ENCODE data around the gene ATG101.

The ATG101 gene

DNA sequence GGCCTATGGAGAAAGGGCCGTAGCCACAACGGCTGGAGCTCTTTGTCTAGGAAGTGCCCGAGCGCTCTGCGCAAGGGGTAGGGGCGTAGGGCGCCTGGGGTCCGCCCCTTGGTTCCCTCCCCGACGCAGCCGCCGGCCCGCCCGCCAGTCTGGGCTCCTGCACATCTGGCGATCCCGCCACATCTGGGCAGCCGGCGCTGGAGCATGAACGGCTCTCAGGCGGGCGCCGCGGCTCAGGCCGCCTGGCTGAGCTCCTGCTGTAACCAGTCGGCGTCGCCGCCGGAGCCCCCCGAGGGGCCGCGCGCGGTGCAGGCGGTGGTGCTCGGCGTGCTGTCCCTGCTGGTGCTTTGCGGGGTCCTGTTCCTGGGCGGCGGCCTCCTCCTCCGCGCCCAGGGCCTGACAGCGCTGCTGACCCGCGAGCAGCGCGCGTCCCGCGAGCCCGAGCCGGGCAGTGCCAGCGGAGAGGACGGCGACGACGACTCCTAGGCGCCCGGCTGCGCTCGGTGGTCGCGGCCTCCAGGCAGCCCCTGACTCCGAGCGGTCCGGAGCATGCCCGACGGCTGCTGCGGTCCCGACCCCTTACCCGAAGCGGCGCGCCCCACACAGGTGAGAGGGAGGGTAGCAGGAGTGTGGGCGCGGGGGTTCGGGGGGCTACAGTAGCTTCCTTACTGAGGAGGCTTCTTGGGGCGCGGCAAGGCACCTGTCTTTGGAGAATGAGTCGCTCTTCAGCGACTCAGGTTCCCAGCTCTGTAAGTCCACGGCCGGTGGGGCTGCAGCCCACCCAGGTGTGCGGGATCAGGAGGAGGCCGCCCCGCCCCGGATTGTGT lies 10.0 kb downstream of the ATG101 start, which contains the start of gene SMIM41:
SMIM41 (plus strand) TSS at position 129 of the 827 bp plus-strand sequence; CDS start at position 205, 76 bp downstream.
- DNase-seq (ENCODE audit: low read depth in 3 of 3) = no peak

DNA sequence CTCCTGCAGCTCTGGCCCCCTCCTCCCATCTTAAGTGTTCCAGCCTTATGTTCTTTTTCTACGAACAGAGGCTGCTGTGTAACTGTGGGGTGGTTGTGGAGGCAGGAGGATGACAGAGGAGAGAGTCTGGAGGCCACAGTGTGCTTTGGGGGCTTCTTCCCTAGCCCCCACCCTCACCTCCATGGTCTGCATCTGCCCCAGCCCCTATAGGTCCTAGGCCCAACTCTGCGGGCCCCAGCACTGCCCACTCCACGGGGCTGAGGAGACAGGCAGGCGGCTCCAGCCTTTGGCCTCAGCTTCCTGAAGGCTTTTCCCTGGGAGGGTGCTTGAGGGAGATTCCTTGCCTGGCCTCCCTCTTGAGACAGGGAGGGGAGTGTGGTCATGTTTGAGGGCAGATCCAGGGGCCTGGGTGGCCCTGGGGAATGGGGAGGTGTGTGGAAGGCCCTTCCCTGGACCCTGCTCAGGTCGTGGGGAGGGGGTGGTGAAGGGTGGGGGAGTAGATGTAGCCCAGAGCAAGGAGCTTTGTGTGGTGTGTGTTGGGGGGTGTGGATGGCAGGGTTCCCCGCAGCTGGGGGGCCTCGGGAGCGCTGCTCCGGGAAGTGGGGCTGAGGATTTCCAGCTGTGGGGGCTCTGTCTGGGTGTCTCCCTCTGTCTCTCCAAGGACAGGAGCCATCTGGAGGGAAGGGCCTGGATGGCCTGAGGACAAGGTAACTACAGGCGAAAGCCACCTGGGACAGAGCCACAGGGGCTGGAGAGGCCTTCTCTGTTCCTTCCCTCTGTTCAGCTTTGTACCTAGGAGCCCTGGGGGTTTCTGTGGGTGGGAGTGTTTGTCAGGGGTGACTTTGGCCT lies 10.8 kb downstream of the ATG101 start:
- DNase-seq (ENCODE audit: low read depth in 3 of 3) = no peak

DNA sequence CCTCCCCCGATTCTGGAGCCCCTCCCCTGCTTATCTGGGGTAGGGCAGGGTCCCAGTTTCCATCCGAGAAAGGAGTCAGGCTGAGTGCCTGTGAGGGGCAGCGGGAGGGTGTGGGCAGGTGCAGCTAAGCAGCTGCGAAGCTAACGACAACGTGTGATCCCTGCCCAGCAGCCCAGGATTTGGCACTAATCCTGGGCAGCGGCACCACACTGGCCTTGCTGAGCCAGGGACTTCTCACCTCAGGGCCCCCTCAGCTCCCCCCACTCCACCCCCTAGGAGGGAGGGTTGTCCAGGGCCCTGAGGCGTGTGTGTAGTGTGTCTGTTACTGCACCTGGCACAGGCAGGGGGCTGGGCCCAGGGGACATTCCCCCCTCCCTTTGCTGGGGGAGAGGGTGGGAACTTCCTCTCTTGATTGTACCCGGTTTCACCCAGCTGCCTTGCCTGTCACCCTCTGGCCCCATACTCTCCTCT lies 11.5 kb downstream of the ATG101 start:
- DNase-seq (ENCODE audit: low read depth in 3 of 3) = no peak

DNA sequence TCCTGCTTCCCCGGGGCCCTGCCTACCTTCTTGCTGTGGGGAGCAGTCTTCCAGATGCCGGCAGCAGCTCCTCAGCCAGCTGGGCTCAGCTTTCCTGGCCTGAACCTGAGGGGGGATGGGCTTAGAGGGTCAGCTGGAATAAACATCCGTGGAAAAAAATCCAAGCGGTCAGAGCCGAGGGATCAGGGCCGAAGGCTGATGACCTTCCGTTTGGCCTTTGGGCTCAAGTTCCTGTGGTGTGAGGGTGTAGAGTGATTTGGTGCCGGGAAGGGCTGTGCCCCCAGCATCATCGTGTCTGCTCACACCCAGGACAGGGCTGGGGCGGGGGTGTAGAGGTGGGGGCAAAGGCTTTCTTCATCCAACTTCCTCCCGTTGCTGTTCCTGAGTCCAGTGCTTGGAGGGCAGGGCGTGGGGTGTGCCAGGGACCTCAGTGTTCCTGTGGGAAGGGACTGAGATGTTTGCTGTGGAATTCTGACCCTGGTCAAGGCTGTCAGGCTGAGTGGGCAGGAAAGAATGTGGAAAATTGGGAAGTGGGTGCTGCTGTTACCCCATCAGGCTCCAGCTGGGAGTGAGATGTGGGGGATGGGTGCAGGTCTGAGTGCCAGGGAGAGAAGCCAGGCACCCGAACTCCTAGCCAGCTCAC lies 12.4 kb downstream of the ATG101 start:
- DNase-seq (ENCODE audit: low read depth in 3 of 3) = no peak

DNA sequence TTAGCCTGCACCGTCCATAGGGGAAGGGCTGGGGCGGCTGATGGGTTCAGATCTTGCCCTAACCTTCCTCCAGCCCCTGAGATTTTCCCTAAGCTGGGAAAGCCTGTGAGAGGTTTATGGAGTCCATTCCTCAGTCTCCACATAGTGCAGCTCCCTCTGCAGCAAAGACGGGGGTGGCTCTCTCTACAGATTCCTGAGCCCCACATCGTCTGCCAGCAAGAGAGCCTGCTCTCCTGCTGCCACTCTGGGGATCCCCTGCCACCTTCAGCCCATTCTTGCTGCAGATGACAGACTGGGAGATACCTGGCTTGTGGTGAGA lies 12.8 kb downstream of the ATG101 start:
- DNase-seq (ENCODE audit: low read depth in 3 of 3) = no peak

DNA sequence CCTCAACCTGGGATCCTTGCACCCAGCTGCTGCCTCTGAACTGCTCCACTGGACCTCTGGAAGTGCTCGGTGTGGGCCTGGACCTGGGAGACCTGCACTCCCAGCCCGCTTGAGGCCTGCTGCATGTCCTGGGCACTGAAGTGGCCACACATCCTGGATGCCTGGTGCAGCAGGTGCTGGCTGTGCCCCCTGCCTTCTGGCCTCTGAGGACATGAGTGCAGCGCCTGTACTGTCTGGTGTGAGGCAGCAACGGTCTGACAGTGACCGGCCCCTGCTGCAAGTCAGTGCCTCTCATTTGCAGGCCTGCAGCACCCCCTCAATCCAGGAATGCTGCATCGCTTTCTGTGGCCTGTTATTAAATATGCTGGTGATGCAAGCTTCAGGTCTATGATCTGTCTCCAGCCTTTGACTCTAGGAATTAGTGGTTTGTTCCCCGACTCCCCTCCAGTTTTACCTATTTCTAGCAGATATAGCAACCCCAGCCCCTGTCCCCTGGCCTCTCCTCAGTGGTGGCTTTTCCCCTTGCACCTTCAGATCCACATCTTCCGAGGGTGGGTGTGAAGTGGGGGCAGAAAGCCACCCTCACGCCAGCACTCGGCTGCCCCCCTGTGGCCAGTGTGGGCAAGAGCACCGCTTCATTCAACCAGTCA lies 13.3 kb downstream of the ATG101 start:
- peak; percentile 55 to 58 (median 55) for DNase-seq (ENCODE audit: low read depth in 3 of 3)

DNA sequence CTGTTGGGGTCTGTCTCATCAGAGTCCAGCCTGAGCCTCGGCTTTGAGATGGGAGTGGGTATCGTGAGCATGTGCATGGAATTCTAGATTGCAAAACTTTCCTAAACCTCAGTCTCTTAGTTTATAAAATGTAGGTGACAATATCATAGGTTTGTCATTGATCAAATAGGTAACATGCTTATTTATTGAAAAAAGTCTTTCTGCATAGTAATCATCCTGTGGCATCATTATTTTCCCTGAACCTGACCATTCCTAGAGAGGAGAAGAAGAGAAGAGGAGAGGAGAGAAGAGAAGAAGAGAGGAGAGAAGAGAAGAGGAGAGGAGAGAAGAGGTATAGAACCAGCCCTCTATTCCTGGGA lies 13.8 kb downstream of the ATG101 start:
- DNase-seq (ENCODE audit: low read depth in 3 of 3) = no peak

DNA sequence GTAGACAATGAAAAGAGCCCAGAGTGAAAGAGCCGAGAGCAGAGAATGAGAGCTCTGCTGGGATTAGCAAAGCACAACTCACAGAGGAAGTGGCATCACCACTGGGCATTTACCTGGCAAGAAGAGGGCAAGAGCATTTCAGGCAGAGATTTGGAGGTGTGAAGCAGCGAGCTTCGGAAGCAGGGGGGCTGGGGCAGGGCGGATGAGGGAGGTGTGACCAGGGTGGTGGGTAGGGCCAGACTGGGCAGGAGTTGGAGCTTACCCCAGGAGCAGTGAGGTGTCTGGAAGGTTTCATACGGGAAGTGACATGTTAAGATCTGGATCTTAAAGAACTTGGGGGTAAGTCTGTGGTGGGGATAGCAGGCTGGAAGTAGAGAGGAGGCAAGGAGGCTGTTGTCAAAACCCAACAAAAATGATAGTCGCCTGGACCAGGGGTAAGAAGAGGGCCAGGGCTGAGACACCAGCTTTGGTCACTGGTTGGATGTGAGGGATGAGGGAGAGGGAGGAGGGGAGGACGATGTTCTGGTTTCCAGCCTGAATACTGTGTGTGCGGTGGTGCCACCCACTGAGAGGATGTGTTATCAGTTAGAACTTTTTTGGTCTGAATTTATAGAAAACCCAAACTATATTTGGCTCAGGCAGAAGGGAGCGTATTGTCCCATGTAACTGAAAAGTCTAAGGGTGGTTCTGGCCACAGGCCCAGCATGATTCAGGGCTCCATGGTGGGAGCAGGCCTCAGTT lies 14.9 kb downstream of the ATG101 start:
- no peak for DNase-seq (ENCODE audit: low read depth in 3 of 3)

DNA sequence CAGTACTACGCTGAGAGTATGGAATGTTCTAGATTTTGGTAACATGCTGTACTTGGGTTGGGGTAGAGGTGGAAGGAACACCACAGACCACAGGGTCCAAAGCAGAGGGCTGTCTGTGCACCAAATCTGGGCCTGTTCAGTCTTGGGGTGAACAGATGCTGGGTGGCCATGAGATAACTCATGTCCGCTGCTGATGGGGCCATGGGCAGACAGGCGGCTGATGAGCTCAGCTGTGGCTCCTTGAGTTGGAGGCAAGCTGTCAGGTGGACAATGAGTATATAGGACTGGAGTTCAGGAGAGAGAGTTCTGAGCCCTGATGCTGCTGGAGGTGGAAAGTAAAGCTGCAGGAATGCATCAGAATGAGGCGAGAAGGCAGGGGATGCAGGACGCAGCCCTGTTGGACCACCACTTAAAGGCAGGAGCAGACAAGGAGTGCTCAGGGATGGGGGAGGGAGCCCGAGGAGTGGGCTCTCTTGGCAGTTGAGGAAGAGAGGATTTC lies 16.0 kb downstream of the ATG101 start:
- DNase-seq (ENCODE audit: low read depth in 3 of 3) = no peak

DNA sequence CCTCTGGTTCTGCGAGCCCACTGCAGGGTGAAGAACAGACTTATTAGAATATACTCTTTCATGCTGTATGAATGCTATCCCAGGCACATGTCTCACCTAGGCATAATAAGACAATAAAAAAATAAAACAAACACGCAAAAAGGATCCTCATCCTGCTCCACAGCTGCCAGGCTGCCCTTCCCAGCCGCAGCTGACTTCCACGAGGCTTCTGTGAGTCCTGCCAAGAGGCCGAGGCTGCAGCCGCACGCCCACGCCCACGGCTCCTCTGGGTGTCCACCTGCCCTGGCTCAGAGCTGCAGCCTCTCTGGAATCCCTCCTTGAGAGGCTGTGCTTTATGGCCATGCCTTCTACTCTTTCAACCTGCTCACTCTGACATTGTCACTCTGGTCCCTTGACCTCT lies 16.6 kb downstream of the ATG101 start:
- DNase-seq (ENCODE audit: low read depth in 3 of 3) = no peak

DNA sequence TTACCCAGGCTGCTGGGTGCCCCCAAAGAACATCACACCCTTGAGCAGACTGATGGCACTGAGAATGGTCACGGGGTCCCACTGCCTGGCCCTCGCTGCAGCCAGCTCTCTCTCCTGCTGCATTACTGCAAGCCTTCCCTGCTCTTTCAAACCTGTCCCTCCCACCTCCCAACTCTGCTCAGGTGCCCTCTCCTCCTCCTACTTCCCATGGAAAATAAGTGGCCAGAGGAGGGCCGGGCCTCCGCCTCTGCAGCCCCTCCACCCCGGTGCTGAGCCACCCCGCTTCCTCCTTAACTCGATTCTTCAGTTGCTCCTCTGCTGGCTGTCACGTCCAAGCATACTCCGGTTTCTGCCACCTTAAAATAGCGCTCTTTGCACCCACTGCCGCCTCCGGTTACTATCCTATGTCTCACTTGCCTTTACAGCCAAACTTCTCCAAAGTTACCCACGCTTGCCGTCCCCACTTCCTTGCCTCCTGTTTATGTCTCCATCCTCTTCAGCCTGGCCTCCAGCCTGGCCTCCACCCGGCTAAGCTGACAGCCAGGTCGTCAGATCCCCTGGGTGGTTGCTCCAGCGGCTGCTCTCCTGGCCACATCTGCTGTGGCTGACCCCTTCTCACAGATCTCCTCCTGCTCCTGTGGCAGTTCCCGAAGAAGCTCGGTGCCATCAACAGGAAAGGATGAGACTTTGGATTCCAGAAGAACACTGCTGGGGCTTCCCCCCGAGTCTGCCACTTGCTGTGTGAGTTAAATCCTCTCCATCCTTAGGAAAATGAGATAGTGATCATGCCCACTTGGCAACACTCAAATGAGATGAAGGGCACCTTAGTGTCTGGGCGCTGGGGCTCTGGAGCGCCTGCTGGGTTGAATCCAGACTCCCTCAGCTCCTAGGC lies 17.4 kb downstream of the ATG101 start:
- DNase-seq (ENCODE audit: low read depth in 3 of 3) = no peak

DNA sequence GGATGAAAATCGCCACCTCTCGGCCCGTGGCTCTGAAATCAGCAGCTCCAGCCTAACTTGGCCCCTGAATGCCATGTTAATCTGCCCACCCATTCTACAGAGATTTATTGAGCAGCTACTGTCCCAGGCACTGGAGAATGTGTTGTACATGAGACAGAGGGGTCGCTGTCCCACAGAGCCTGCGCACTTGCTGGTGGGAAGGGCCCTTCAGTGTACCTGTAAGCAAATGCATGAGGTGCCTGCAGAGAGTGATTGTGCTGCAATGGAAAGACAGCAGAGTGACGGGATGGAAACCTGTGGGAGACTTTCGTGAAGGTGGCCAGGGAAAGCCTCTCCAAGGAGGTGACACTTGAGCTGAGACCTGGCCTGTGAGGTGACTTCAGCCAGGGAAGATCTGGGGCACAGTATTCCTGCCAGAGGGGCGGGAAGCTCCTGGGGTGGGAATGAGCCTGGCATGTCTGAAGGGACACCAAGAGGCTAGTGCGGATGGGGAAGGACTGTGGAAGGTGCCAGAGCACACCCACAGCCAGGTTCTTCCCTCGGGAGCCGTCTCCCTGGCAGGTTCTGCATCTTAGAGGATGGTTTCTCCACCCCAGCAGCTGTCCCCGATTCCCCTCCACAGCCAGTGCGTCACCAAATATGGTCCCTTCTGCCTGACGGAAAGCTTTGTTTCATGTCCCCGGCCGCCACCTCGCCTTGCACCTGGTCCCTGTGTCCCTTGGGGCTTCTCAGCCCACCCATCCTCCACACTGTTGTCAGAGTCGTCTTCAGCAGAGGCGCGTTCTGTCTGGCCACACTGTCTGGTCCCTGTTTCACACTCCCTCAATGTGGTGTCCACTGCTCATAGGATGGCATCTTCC lies 18.4 kb downstream of the ATG101 start:
- no peak for DNase-seq (ENCODE audit: low read depth in 3 of 3)

DNA sequence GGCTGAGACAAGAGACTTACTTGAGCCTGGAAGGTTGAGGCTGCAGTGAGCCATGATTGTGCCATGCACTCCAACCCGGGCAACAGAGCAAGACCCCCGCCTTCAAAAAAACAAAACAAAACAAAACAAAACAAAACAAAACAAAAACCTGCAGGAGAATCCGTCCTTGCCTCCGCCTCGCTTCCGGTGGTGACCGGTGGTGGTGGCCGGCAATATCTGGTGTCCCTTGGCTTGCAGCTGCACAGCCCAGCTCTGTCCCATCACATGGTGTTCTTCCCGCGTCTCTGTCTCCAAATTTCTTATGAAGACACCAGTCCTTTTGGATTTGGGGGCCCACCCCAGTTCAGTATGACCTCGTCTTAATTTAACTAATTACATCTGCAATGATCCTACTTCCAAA lies 19.7 kb downstream of the ATG101 start:
- DNase-seq (ENCODE audit: low read depth in 3 of 3) = no peak

DNA sequence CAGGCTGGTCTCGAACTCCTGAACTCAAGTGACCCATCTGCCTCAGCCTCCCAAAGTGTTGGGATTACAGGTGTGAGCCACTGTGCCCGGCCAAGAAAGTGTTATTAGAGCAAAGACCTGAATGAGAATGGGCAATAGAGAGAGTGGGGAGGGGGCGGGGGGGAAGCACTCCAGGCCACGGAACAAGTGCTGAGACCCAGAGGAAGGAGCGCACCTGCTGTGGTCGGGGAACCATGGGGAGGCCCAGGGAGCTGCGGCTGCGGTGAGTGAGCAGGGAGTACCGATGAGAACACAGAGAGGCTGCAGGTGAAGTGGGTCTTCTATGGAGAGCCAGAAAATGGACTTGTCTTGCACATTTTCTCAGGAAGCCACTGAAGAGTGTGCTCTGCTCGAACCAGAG lies 20.5 kb downstream of the ATG101 start:
- no peak for DNase-seq (ENCODE audit: low read depth in 3 of 3)

DNA sequence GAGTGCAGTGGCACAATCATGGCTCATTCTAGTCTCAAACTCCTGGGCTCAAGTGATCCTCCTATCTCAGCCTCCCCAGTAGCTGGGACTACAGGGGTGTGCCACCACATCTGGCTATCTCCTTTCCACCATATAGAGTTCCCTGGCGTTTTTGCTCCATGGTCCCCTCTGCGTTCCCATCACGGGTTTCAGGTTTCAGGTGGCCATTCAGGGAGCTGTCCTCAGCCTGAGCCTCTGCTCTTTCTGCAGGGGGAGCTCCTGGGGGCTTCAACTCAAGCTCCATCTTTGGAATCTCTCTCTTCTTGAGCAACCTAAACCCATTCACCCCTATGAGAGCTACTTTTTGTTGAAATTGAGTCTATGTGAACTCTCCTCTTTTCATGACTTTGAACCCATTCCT lies 21.3 kb downstream of the ATG101 start:
- no peak for DNase-seq (ENCODE audit: low read depth in 3 of 3)

DNA sequence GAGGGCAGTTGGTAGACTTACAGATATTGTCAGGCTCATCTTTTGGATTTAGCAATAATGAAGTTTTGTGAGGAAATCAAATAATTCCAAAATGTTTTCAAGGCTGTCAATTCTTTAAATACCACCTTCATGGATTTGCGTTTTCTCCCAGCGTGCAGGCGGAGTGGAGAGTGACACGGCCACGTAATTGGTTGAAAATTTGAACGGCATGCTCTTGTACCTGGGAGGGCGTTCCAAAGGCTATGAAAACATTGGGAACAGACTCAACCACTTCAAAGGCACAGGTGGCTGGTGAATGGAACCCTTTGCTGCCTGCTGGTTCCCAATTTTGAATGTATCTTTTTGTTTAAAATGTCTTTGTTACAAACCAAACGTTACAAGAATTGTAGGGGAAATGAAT lies 22.1 kb downstream of the ATG101 start:
- no peak for DNase-seq (ENCODE audit: low read depth in 3 of 3)

DNA sequence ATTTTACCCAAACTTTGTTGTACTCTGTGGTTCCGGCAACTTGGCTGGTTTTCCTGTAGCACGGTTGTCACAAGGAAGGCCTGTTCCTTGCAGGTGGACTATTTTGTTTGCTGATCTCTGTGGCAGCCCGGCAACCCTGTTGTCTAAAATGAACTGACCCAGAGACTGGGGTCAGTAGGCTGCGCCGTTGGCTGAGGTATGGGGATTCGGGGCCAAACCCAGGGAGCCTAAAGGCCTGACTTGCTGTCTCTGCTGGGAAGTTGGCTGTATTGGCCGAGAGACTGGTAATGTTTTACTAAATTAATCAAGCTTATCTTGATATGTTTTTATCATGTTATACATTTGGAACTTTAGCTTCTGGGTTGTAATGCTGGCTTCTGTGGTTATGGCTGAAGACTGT lies 23.6 kb downstream of the ATG101 start:
- DNase-seq (ENCODE audit: low read depth in 3 of 3) = no peak

DNA sequence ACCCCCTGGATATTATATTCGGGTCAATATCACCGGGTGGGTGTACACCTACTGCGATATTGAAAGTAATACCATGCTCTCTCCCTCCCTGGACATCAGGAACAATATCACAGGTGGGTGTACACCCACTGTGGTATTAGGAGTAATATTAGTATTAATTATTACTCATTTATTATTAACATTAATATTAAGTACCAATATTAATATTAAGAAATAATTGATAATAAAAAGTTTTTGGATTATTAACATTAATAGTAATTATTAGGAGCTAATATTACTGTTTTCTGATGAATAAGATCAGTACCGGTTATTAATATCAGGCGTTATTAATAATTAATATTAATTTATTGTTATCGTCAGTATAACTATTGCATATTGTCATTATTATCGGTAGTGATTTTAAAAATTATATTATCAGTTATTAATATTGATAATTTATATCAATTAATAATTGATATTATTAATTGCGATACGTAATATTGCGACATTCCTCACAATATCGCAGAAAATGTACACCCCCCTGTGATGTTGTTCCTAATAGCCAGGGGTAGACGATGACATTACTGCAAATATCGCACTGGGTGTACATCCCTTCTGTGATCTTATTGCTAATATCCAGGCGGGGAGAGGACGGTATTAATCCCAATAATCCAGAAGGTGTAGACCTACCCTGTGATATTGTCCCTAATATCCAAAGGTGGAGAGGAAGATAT lies 26.7 kb downstream of the ATG101 start:
- DNase-seq (ENCODE audit: low read depth in 3 of 3) = no peak
